Left ventricle myocardium inferior (tissue), 1 donor: Measurements from ENCODE around the gene HDAC9. TPM values are rescaled to one million over a fixed set of nuclear protein-coding genes. Genes with fewer than 3 reads are reported as not detected.

Experiments used
- DNase-seq: peaks from one replicate; pipeline ENCODE4 v3.0.0-alpha.2; 2020
- H3K27ac ChIP-seq: fragments of 200-600 bp; replicated peaks from 2 replicates; pipeline ENCODE4 v1.8.0; 2021
- H3K27me3 ChIP-seq: fragments of 200-600 bp; 2 replicates; pipeline ENCODE4 v1.8.0; 2021; ENCODE audit warnings: low read depth
- H3K36me3 ChIP-seq: fragments of 200-600 bp; 2 replicates; pipeline ENCODE4 v1.8.0; 2021
- H3K4me1 ChIP-seq: fragments of 200-600 bp; 2 replicates; pipeline ENCODE4 v1.8.0; 2021
- H3K4me3 ChIP-seq: fragments of 200-600 bp; 2 replicates; pipeline ENCODE4 v1.8.0; 2021; ENCODE audit warnings: mild to moderate bottlenecking, moderate library complexity
- H3K9me3 ChIP-seq: fragments of 200-600 bp; replicated peaks from 2 replicates; pipeline ENCODE4 v1.8.0; 2021
- intact Hi-C: fragments of 100-400 bp; cut with micrococcal nuclease; formaldehyde crosslinking; loops from one replicate; pipeline ENCODE4 v1.11.0; 2022
- total RNA-seq: library from RNA; stranded (reverse); fragmentation: NEBNext Ultra II Directional; extraction: Animal tissue kit (Norgen Biotek cat#: 25700); gene quantifications from one replicate; pipeline ENCODE4 v1.2.1, GENCODE V29; 2021
- TF ChIP-seq, protein P1 (sequence below): fragments of 200-600 bp; IDR thresholded peaks from 2 replicates; pipeline ENCODE4 v1.8.0; 2021; ENCODE audit warnings: antibody characterized with exemption, mild to moderate bottlenecking, borderline replicate concordance
- donor health status: DM: no; HTN: yes; CAD: no; lungs with severe emphysema.

HDAC9 gene
- total RNA-seq, 1 donor from 2014 or later, result 39.6 TPM

- Histone ChIP-seq H3K27ac (no peak overlapping the region), H3K36me3 (no peaks in the 10 kb centered on the region), H3K4me1 (no peaks in the 10 kb centered on the region), H3K27me3 (no peaks in the 10 kb centered on the region), H3K4me3 (no peak overlapping the region), H3K9me3 (no peaks in the 10 kb centered on the region)
- intact Hi-C loops, result no loop called here
- DNase-seq, result no peak
- TF ChIP-seq, protein P1, sequence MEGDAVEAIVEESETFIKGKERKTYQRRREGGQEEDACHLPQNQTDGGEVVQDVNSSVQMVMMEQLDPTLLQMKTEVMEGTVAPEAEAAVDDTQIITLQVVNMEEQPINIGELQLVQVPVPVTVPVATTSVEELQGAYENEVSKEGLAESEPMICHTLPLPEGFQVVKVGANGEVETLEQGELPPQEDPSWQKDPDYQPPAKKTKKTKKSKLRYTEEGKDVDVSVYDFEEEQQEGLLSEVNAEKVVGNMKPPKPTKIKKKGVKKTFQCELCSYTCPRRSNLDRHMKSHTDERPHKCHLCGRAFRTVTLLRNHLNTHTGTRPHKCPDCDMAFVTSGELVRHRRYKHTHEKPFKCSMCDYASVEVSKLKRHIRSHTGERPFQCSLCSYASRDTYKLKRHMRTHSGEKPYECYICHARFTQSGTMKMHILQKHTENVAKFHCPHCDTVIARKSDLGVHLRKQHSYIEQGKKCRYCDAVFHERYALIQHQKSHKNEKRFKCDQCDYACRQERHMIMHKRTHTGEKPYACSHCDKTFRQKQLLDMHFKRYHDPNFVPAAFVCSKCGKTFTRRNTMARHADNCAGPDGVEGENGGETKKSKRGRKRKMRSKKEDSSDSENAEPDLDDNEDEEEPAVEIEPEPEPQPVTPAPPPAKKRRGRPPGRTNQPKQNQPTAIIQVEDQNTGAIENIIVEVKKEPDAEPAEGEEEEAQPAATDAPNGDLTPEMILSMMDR, result no peak
Observed at GRCh38 chr7:18760631-18761445, 265.3 kb downstream of the HDAC9 start.

DNA sequence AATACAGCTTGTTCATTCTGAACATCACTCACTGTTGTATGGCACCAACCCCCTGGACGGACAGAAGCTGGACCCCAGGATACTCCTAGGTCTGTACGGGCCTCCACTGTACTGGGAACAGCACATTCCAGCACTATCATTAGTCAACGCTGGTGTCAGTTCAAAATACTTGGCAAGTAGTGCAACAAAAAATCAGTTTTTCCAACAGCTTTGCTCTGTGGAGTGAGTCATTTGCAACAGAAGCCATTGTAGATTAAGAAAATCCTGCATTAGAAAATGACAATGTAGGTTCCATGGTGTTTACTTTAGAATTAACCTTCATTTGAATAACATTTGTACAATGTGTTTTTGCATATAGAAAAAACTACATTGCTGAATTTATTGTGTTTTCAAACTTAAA is 266.6 kb downstream of the HDAC9 start:
- intact Hi-C loops, result no loop called here
- no peak for DNase-seq
- H3K9me3 ChIP-seq, result no peaks in the 10 kb centered on the region
- H3K4me3 ChIP-seq, result no peak overlapping the region
- TF ChIP-seq, protein P1, result no peak
- no peaks in the 10 kb centered on the region for H3K27me3 ChIP-seq
- no peaks in the 10 kb centered on the region for H3K4me1 ChIP-seq
- H3K36me3 ChIP-seq, result peaks cover 3% of the 10 kb centered on the region
- no peak overlapping the region for H3K27ac ChIP-seq

DNA sequence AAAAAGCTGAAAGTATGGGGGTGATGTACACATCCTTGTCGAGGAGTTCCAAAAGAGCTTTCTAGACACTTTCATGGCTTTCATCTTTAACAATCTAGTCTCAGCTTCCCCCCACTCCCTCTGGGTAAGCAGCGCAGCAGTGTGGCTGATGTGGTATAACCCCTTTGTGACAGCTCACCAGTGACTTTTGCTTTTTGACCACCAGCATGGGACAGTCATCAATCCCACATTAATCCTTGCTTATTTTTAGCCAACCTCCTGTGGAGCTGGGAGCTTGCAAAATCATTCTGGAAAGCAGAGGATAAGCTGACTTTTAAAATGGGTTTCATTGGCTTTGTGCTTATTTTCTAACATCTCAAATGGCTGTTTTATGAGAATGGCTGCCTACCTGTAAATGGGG is 272.7 kb downstream of the HDAC9 start:
- peaks cover 5% of the 10 kb centered on the region for H3K36me3 ChIP-seq
- H3K4me3 ChIP-seq, result no peak overlapping the region
- intact Hi-C loops, result no loop called here
- H3K9me3 ChIP-seq, result no peaks in the 10 kb centered on the region
- no peak for DNase-seq
- no peaks in the 10 kb centered on the region for H3K4me1 ChIP-seq
- H3K27me3 ChIP-seq, result no peaks in the 10 kb centered on the region
- TF ChIP-seq, protein P1, result no peak
- no peak overlapping the region for H3K27ac ChIP-seq

- H3K9me3 ChIP-seq, result no peaks in the 10 kb centered on the region
- intact Hi-C loops, result no loop called here
- no peak overlapping the region for H3K4me3 ChIP-seq
- TF ChIP-seq, protein P1, result no peak
- H3K4me1 ChIP-seq, result no peaks in the 10 kb centered on the region
- no peak for DNase-seq
- H3K27ac ChIP-seq, result no peak overlapping the region
- peaks cover 5% of the 10 kb centered on the region for H3K36me3 ChIP-seq
- no peaks in the 10 kb centered on the region for H3K27me3 ChIP-seq
Observed at GRCh38 chr7:18770154-18770811, 274.7 kb downstream of the HDAC9 start.

GRCh38 chr7:18770822-18771221 is 275.3 kb downstream of the HDAC9 start:
- intact Hi-C loops, result no loop called here
- H3K27ac ChIP-seq, result no peak overlapping the region
- H3K4me3 ChIP-seq, result no peak overlapping the region
- H3K27me3 ChIP-seq, result no peaks in the 10 kb centered on the region
- peaks cover 5% of the 10 kb centered on the region for H3K36me3 ChIP-seq
- no peaks in the 10 kb centered on the region for H3K4me1 ChIP-seq
- DNase-seq, result no peak
- TF ChIP-seq, protein P1, result no peak
- H3K9me3 ChIP-seq, result no peaks in the 10 kb centered on the region
